Liver (tissue), 9 donors: ENCODE results near the gene PFKP. TPM values are rescaled to one million over a fixed set of nuclear protein-coding genes. Genes with fewer than 3 reads are reported as not detected.

Experiments
- DNase-seq: peaks from one replicate; pipeline ENCODE4 v3.0.0-alpha.2; 2017; ENCODE audit warnings: low spot score
- H3K27ac ChIP-seq, 2 donors: one replicate each; pipeline ENCODE4 v1.7.0; 2013; ENCODE audit warnings: inconsistent platforms in 2 of 2, low read length in 2 of 2, control low read depth in 1 of 2, low read depth in 1 of 2, mild to moderate bottlenecking in 1 of 2
- H3K27me3 ChIP-seq, 4 donors: one replicate each; pipeline versions ENCODE4 v1.6.1 to v1.7.0; 2013; ENCODE audit warnings: low read length in 3 of 4, inconsistent platforms in 1 of 4, mild to moderate bottlenecking in 1 of 4, moderate library complexity in 1 of 4; ENCODE audit not compliant: control insufficient read depth in 4 of 4, insufficient read depth in 4 of 4
- H3K36me3 ChIP-seq, 4 donors: one replicate each; pipeline versions ENCODE4 v1.6.1 to v1.7.0; 2013; ENCODE audit warnings: low read length in 3 of 4, mild to moderate bottlenecking in 3 of 4, low read depth in 1 of 4, moderate library complexity in 1 of 4; ENCODE audit not compliant: control insufficient read depth in 4 of 4, insufficient read depth in 3 of 4
- H3K4me1 ChIP-seq, 4 donors: one replicate each; pipeline versions ENCODE4 v1.6.1 to v1.7.0; 2013; ENCODE audit warnings: low read length in 3 of 4, mild to moderate bottlenecking in 3 of 4, moderate library complexity in 1 of 4; ENCODE audit not compliant: control insufficient read depth in 4 of 4, insufficient read depth in 4 of 4
- H3K4me3 ChIP-seq, 3 donors: one replicate each; pipeline versions ENCODE4 v1.6.1 to v1.7.0; 2013; ENCODE audit warnings: low read length in 3 of 3, control low read depth in 1 of 3, low read depth in 1 of 3, mild to moderate bottlenecking in 1 of 3
- H3K9ac ChIP-seq, 2 donors: one replicate each; pipeline ENCODE4 v1.7.0; 2013; ENCODE audit warnings: low read length in 2 of 2, mild to moderate bottlenecking in 2 of 2, moderate library complexity in 2 of 2, control low read depth in 1 of 2, low read depth in 1 of 2
- H3K9me3 ChIP-seq, 4 donors: one replicate each; pipeline versions ENCODE4 v1.6.1 to v1.7.0; 2013; ENCODE audit warnings: low read length in 3 of 4; ENCODE audit not compliant: control insufficient read depth in 4 of 4
- CTCF ChIP-seq: fragments of 150-350 bp; IDR thresholded peaks from 2 replicates; pipeline ENCODE4 v1.5.1; 2017; ENCODE audit warnings: improper control_type of control experiment, low read depth, low read length; ENCODE audit not compliant: missing input control
- EGR1 ChIP-seq, 2 donors: IDR thresholded peaks; 2 replicates each; pipeline ENCODE4 v1.6.1; 2016 to 2018; ENCODE audit warnings: antibody characterized with exemption in 2 of 2, low read depth in 2 of 2
- FOXA1 ChIP-seq: IDR thresholded peaks from 2 replicates; pipeline ENCODE4 v1.6.1; 2016; ENCODE audit warnings: antibody characterized with exemption
- FOXA2 ChIP-seq: IDR thresholded peaks from 2 replicates; pipeline ENCODE4 v1.6.1; 2016; ENCODE audit warnings: antibody characterized with exemption
- GABPA ChIP-seq, 2 donors: IDR thresholded peaks in 1 of 2; conservative IDR thresholded peaks in 1 of 2; 2 replicates each; pipeline ENCODE4 v1.6.1; 2016; ENCODE audit warnings: antibody characterized with exemption in 2 of 2, mild to moderate bottlenecking in 1 of 2, moderate library complexity in 1 of 2
- HNF4A ChIP-seq, 2 donors: conservative IDR thresholded peaks; 2 replicates each; pipeline ENCODE4 v1.6.1; 2016; ENCODE audit warnings: antibody characterized with exemption in 2 of 2, mild to moderate bottlenecking in 2 of 2
- HNF4G ChIP-seq: IDR thresholded peaks from 2 replicates; pipeline ENCODE4 v1.6.1; 2016; ENCODE audit warnings: antibody characterized with exemption
- JUND ChIP-seq, 2 donors: IDR thresholded peaks; 2 replicates each; pipeline ENCODE4 v1.6.1; 2016; ENCODE audit warnings: antibody characterized with exemption in 2 of 2
- MAX ChIP-seq: IDR thresholded peaks from 2 replicates; pipeline ENCODE4 v1.6.1; 2016; ENCODE audit warnings: antibody characterized with exemption
- NR2F2 ChIP-seq: IDR thresholded peaks from 2 replicates; pipeline ENCODE4 v1.6.1; 2016; ENCODE audit warnings: antibody characterized with exemption
- RAD21 ChIP-seq, 2 donors: IDR thresholded peaks; 2 replicates each; pipeline ENCODE4 v1.6.1; 2016; ENCODE audit warnings: antibody characterized with exemption in 2 of 2, mild to moderate bottlenecking in 2 of 2
- REST ChIP-seq: IDR thresholded peaks from 2 replicates; pipeline ENCODE4 v1.6.1; 2016; ENCODE audit warnings: antibody characterized with exemption, mild to moderate bottlenecking
- RXRA ChIP-seq, 2 donors: IDR thresholded peaks; 2 replicates each; pipeline ENCODE4 v1.6.1; 2017 to 2018; ENCODE audit warnings: antibody characterized with exemption in 2 of 2, mild to moderate bottlenecking in 1 of 2
- SP1 ChIP-seq: IDR thresholded peaks from 2 replicates; pipeline ENCODE4 v1.6.1; 2018; ENCODE audit warnings: antibody characterized with exemption, mild to moderate bottlenecking
- TAF1 ChIP-seq: conservative IDR thresholded peaks from 2 replicates; pipeline ENCODE4 v1.6.1; 2016; ENCODE audit warnings: antibody characterized with exemption, mild to moderate bottlenecking
- YY1 ChIP-seq: IDR thresholded peaks from 2 replicates; pipeline ENCODE4 v1.6.1; 2016; ENCODE audit warnings: antibody characterized with exemption, mild to moderate bottlenecking
- WGBS: extraction: QIAGEN DNeasy Blood & Tissue Kit; methylation state at CpG from one replicate; pipeline ENCODE4 v1.1.7; 2013; 5-methylcytosine and 5-hydroxymethylcytosine counted together
- polyA plus RNA-seq, 2 donors: library from polyadenylated mRNA; stranded (reverse) in 1 of 2; unstranded in 1 of 2; fragments of 200-250 nt in 1 of 2; fragments of >200 nt in 1 of 2; fragmentation: Nextera tagmentation in 1 of 2; extraction: Ambion mirVana in 1 of 2; gene quantifications; one replicate each; pipeline versions ENCODE4 v1.2.1 to v1.2.3, GENCODE V29; 2013 to 2015
- total RNA-seq, 2 donors: library from RNA; depleted of rRNA; stranded (reverse); fragments of >200 nt; gene quantifications; one replicate each; pipeline ENCODE4 v1.2.3, GENCODE V29; 2014
- TF ChIP-seq, protein P1 (sequence below): IDR thresholded peaks from 2 replicates; pipeline ENCODE4 v1.6.1; 2016; ENCODE audit warnings: antibody characterized with exemption
- TF ChIP-seq, protein P2 (sequence below): IDR thresholded peaks from 2 replicates; pipeline ENCODE4 v1.6.1; 2016; ENCODE audit warnings: antibody characterized with exemption
- donor health status: healthy.
- donor health status: healthy.
- donor health status: healthy.
- donor health status: healthy.
- donor health status: healthy.

The PFKP gene
- total and polyA plus RNA-seq, 4 donors = 1.1 to 5.0 (median 2.8) TPM

- Histone ChIP-seq H3K27me3 (no peaks in the 10 kb centered on the region), H3K4me1 (no peaks in the 10 kb centered on the region), H3K9ac (no peak overlapping the region), H3K4me3 (no peak overlapping the region), H3K27ac (no peak overlapping the region), H3K36me3 (no peaks in the 10 kb centered on the region), H3K9me3 (no peaks in the 10 kb centered on the region)
- WGBS = 76% methylated on average over 6 of the region's 6 CpGs
- TF ChIP-seq HNF4A (conservative IDR thresholded peaks at IDR 0.05) (no peak), MAX (no peak), FOXA2 (no peak), SP1 (no peak), JUND (IDR thresholded peaks at IDR 0.05) (no peak), RAD21 (IDR thresholded peaks at IDR 0.05) (no peak), TAF1 (no peak), NR2F2 (no peak), HNF4G (no peak), GABPA (IDR thresholded peaks at IDR 0.05 in 1 of 2, conservative IDR thresholded peaks at IDR 0.05 in 1 of 2) (no peak), EGR1 (IDR thresholded peaks at IDR 0.05; ENCODE audit: low read depth in 2 of 2) (no peak), RXRA (IDR thresholded peaks at IDR 0.05) (no peak), FOXA1 (no peak), CTCF (no peak), YY1 (no peak), REST (no peak)
- TF ChIP-seq, protein P1, sequence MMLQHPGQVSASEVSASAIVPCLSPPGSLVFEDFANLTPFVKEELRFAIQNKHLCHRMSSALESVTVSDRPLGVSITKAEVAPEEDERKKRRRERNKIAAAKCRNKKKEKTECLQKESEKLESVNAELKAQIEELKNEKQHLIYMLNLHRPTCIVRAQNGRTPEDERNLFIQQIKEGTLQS = no peak
- TF ChIP-seq, protein P2, sequence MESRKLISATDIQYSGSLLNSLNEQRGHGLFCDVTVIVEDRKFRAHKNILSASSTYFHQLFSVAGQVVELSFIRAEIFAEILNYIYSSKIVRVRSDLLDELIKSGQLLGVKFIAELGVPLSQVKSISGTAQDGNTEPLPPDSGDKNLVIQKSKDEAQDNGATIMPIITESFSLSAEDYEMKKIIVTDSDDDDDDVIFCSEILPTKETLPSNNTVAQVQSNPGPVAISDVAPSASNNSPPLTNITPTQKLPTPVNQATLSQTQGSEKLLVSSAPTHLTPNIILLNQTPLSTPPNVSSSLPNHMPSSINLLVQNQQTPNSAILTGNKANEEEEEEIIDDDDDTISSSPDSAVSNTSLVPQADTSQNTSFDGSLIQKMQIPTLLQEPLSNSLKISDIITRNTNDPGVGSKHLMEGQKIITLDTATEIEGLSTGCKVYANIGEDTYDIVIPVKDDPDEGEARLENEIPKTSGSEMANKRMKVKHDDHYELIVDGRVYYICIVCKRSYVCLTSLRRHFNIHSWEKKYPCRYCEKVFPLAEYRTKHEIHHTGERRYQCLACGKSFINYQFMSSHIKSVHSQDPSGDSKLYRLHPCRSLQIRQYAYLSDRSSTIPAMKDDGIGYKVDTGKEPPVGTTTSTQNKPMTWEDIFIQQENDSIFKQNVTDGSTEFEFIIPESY = no peak
- no peak for DNase-seq
Observed at GRCh38 chr10:3054183-3054850, 13.0 kb upstream of the PFKP start.
